Loucy (cell line): ENCODE results near the gene GCNT2.

Source experiments
- H2AFZ ChIP-seq: fragments of 200-600 bp; sonication (generic); 2 replicates; pipeline ENCODE4 v1.6.0; 2016; ENCODE audit warnings: antibody characterized with exemption, mild to moderate bottlenecking, low read length, moderate library complexity
- H3F3A ChIP-seq: fragments of 200-600 bp; 2 replicates; pipeline ENCODE4 v1.6.0; 2016; ENCODE audit warnings: antibody characterized with exemption, low read depth, mild to moderate bottlenecking
- H3K27me3 ChIP-seq: fragments of 200-600 bp; sonication (generic); 2 replicates; pipeline ENCODE4 v1.6.1; 2014; ENCODE audit warnings: low read length, mild to moderate bottlenecking; ENCODE audit not compliant: insufficient read depth, poor library complexity, severe bottlenecking
- H3K36me3 ChIP-seq: fragments of 200-600 bp; sonication (generic); 2 replicates; pipeline ENCODE4 v1.6.1; 2016; ENCODE audit warnings: low read length; ENCODE audit not compliant: insufficient read depth
- H3K4me1 ChIP-seq: fragments of 200-600 bp; sonication (generic); 2 replicates; pipeline ENCODE4 v1.5.1; 2014; ENCODE audit warnings: low read length, mild to moderate bottlenecking; ENCODE audit not compliant: insufficient read depth, poor library complexity, severe bottlenecking
- H3K4me2 ChIP-seq: fragments of 200-600 bp; sonication (generic); 2 replicates; pipeline ENCODE4 v1.6.0; 2014; ENCODE audit warnings: antibody characterized with exemption, low read length, low read depth, mild to moderate bottlenecking; ENCODE audit not compliant: poor library complexity, severe bottlenecking
- H3K4me3 ChIP-seq: fragments of 200-600 bp; sonication (generic); 2 replicates; pipeline ENCODE4 v1.5.1; 2014; ENCODE audit warnings: low read length, mild to moderate bottlenecking, mixed read lengths; ENCODE audit not compliant: poor library complexity, severe bottlenecking
- H3K79me2 ChIP-seq: fragments of 200-600 bp; sonication (generic); 2 replicates; pipeline ENCODE4 v1.6.1; 2014; ENCODE audit warnings: low read length; ENCODE audit not compliant: insufficient read depth
- H3K9ac ChIP-seq: fragments of 200-600 bp; sonication (generic); 2 replicates; pipeline ENCODE4 v1.6.0; 2014; ENCODE audit warnings: mild to moderate bottlenecking, low read depth, low read length, moderate library complexity; ENCODE audit not compliant: poor library complexity, severe bottlenecking
- H3K9me2 ChIP-seq: fragments of 200-600 bp; sonication (generic); replicated peaks from 2 replicates; pipeline ENCODE4 v1.6.1; 2016; ENCODE audit warnings: low read depth, low read length, mixed read lengths
- H3K9me3 ChIP-seq: fragments of 200-600 bp; sonication (generic); 2 replicates; pipeline ENCODE4 v1.6.1; 2014; ENCODE audit warnings: mild to moderate bottlenecking, antibody characterized with exemption, low read length, low read depth; ENCODE audit not compliant: insufficient read depth
- H4K20me1 ChIP-seq: fragments of 200-600 bp; sonication (generic); 2 replicates; pipeline ENCODE4 v1.6.0; 2014; ENCODE audit warnings: antibody characterized with exemption, low read length, mild to moderate bottlenecking; ENCODE audit not compliant: insufficient read depth, poor library complexity, severe bottlenecking
- EZH2phosphoT487 ChIP-seq: fragments of 200-600 bp; IDR thresholded peaks from 2 replicates; pipeline ENCODE4 v1.6.1; 2018; ENCODE audit warnings: antibody characterized with exemption, mild to moderate bottlenecking, moderate library complexity, borderline replicate concordance
- TF ChIP-seq, protein P1 (sequence below): fragments of 200-600 bp; sonication (generic); conservative IDR thresholded peaks from 2 replicates; pipeline ENCODE4 v1.5.1; 2014; ENCODE audit warnings: mild to moderate bottlenecking, antibody characterized with exemption, low read length

GCNT2 gene

GRCh38 chr6:10505529-10505928, 15.6 kb upstream of the GCNT2 start:
- Histone ChIP-seq H4K20me1 (no peaks in the 10 kb centered on the region), H3F3A (no peaks in the 10 kb centered on the region), H2AFZ (no peak overlapping the region), H3K9ac (no peak overlapping the region), H3K9me3 (no peaks in the 10 kb centered on the region), H3K4me2 (no peak overlapping the region), H3K4me1 (no peaks in the 10 kb centered on the region), H3K27me3 (no peaks in the 10 kb centered on the region), H3K9me2 (no peaks in the 10 kb centered on the region), H3K4me3 (no peak overlapping the region), H3K36me3 (no peaks in the 10 kb centered on the region), H3K79me2 (no peaks in the 10 kb centered on the region)
- TF ChIP-seq, protein P1, sequence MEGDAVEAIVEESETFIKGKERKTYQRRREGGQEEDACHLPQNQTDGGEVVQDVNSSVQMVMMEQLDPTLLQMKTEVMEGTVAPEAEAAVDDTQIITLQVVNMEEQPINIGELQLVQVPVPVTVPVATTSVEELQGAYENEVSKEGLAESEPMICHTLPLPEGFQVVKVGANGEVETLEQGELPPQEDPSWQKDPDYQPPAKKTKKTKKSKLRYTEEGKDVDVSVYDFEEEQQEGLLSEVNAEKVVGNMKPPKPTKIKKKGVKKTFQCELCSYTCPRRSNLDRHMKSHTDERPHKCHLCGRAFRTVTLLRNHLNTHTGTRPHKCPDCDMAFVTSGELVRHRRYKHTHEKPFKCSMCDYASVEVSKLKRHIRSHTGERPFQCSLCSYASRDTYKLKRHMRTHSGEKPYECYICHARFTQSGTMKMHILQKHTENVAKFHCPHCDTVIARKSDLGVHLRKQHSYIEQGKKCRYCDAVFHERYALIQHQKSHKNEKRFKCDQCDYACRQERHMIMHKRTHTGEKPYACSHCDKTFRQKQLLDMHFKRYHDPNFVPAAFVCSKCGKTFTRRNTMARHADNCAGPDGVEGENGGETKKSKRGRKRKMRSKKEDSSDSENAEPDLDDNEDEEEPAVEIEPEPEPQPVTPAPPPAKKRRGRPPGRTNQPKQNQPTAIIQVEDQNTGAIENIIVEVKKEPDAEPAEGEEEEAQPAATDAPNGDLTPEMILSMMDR: no peak
- TF ChIP-seq EZH2phosphoT487: no peak

- H3K36me3 ChIP-seq: no peaks in the 10 kb centered on the region
- H2AFZ ChIP-seq: no peak overlapping the region
- H3K4me1 ChIP-seq: no peaks in the 10 kb centered on the region
- H3K27me3 ChIP-seq: no peaks in the 10 kb centered on the region
- H3F3A ChIP-seq: no peaks in the 10 kb centered on the region
- no peak overlapping the region for H3K4me2 ChIP-seq
- no peaks in the 10 kb centered on the region for H4K20me1 ChIP-seq
- no peak for TF ChIP-seq EZH2phosphoT487
- TF ChIP-seq, protein P1: no peak
- H3K9me2 ChIP-seq: no peaks in the 10 kb centered on the region
- no peaks in the 10 kb centered on the region for H3K79me2 ChIP-seq
- no peak overlapping the region for H3K4me3 ChIP-seq
- no peak overlapping the region for H3K9ac ChIP-seq
- no peaks in the 10 kb centered on the region for H3K9me3 ChIP-seq
Observed at GRCh38 chr6:10507298-10507697, 13.9 kb upstream of the GCNT2 start.

DNA sequence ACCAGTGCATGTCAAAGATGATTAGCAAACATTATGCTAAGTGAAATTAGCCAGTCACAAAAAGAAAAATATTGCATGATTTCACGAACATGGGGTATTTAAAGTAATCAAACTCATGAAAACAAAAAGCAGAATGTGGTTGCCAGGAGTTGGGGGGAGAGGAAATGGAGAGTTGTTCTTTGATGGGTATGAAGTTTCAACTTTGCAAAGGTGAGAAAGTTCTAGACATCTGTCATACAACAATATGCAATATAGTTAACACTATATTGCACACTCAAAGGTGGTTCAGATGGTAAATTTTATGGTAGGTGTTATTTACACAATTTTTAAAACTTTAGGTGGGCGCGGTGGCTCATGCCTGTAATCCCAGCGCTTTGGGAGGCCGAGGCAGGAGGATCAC, 13.4 kb upstream of the GCNT2 start:
- no peaks in the 10 kb centered on the region for H3K9me2 ChIP-seq
- no peak overlapping the region for H3K9ac ChIP-seq
- TF ChIP-seq EZH2phosphoT487: no peak
- TF ChIP-seq, protein P1: no peak

More for the DNA sequence above, 13.4 kb upstream of the GCNT2 start:
- H3K9me3 ChIP-seq: no peaks in the 10 kb centered on the region
- no peak overlapping the region for H3K4me2 ChIP-seq
- H3F3A ChIP-seq: no peaks in the 10 kb centered on the region
- no peaks in the 10 kb centered on the region for H3K27me3 ChIP-seq
- no peak overlapping the region for H2AFZ ChIP-seq
- H4K20me1 ChIP-seq: no peaks in the 10 kb centered on the region
- H3K4me3 ChIP-seq: no peak overlapping the region
- no peaks in the 10 kb centered on the region for H3K79me2 ChIP-seq
- no peaks in the 10 kb centered on the region for H3K4me1 ChIP-seq
- no peaks in the 10 kb centered on the region for H3K36me3 ChIP-seq
